CD4-positive, alpha-beta T cell treated with Interleukin-15 for 4 hours (primary cell): Measurements from ENCODE around the gene SLC6A16.
A peak's percentile ranks its signal among the peaks of the same experiment; 100 is the strongest.
"Not testable (repeated sequence)": the region's sequence is repeated elsewhere in the genome, so short reads cannot be mapped to it uniquely, and the experiment has no call there.

ENCODE experiments used
- DNase-seq: peaks from one replicate; pipeline ENCODE4 v3.0.0-alpha.2; 2020; ENCODE audit warnings: low spot score

The SLC6A16 gene

GRCh38 chr19:49344505-49345423, 19.8 kb upstream of the SLC6A16 start:
- DNase-seq: no peak

- no peak for DNase-seq
These were observed 18.1 kb upstream of the SLC6A16 start for GRCh38 chr19:49343123-49343522.

GRCh38 chr19:49342291-49342721, 17.3 kb upstream of the SLC6A16 start:
- DNase-seq: no peak

- no peak for DNase-seq
These were observed 16.1 kb upstream of the SLC6A16 start for GRCh38 chr19:49340865-49341718.

- no peak for DNase-seq
These were observed 15.3 kb upstream of the SLC6A16 start for GRCh38 chr19:49340069-49340864.

GRCh38 chr19:49339301-49340068, 14.5 kb upstream of the SLC6A16 start:
- DNase-seq: no peak

GRCh38 chr19:49338691-49339300, 13.8 kb upstream of the SLC6A16 start:
- no peak for DNase-seq

GRCh38 chr19:49338023-49338677, 13.2 kb upstream of the SLC6A16 start:
- DNase-seq: no peak

GRCh38 chr19:49337267-49338022, 12.5 kb upstream of the SLC6A16 start:
- no peak for DNase-seq

- DNase-seq: no peak
These were observed 11.7 kb upstream of the SLC6A16 start for GRCh38 chr19:49336482-49337266.

GRCh38 chr19:49335784-49336481, 10.9 kb upstream of the SLC6A16 start:
- DNase-seq: peak; percentile 45

- peak; percentile 43 for DNase-seq
These were observed 10.2 kb upstream of the SLC6A16 start, which contains the start of gene CD37 for GRCh38 chr19:49335071-49335783. CD37 (plus strand) TSS chr19:49335406; CDS start chr19:49335541, 135 bp downstream.

- peak; percentile 66 for DNase-seq
These were observed 8.9 kb upstream of the SLC6A16 start for GRCh38 chr19:49333811-49334288.

- no peak for DNase-seq
These were observed 8.4 kb upstream of the SLC6A16 start for GRCh38 chr19:49333418-49333805.

- DNase-seq: not testable (repeated sequence)
These were observed 7.9 kb upstream of the SLC6A16 start for GRCh38 chr19:49332691-49333417.

- peak; percentile 77 for DNase-seq
These were observed 6.6 kb upstream of the SLC6A16 start for GRCh38 chr19:49331616-49332055.
